ENCODE data around the gene MED22.

Gene MED22

GRCh38 chr9:133357656-133358055, 9.7 kb upstream of the MED22 start:
- DNase-seq (no peak), ATAC-seq (replicated peaks) (no peak)
- peak overlapping the region in 1 of 2 donors; percentile 86 for H3K27ac Mint-ChIP-seq
- H3K27me3 Mint-ChIP-seq, result no peaks in the 10 kb centered on the region
- H3K4me1 Mint-ChIP-seq (ENCODE audit: low read depth in 2 of 2), result peaks cover 36 to 41% of the 10 kb centered on the region in 2 donors
- no peaks in the 10 kb centered on the region for H3K9me3 Mint-ChIP-seq
- H3K36me3 Mint-ChIP-seq (ENCODE audit: insufficient read depth), result peaks cover 81% of the 10 kb centered on the region
- H3K4me3 Mint-ChIP-seq, result peak overlapping the region; percentile 86 to 87

GRCh38 chr9:133356391-133357091, 8.6 kb upstream of the MED22 start, which contains the start of the genes SURF1 and SURF2:
Gene SURF1 (minus strand): TSS chr9:133356487. CDS start chr9:133356453, 34 bp downstream.
Gene SURF2 (plus strand): TSS chr9:133356550. CDS start chr9:133356593, 43 bp downstream.
- ATAC-seq (replicated peaks) (peak; percentile 94), DNase-seq (peak; percentile 84 to 87 (median 85))
- Mint-ChIP-seq H3K27me3 (no peaks in the 10 kb centered on the region), H3K4me3 (peak within 1 kb of the TSS; percentile 86 to 87), H3K27ac (peak within 1 kb of the TSS; percentile 86), H3K4me1 (ENCODE audit: low read depth in 2 of 2) (peaks cover 31 to 38% of the 10 kb centered on the region in 2 donors), H3K36me3 (ENCODE audit: insufficient read depth) (peaks cover 81% of the 10 kb centered on the region), H3K9me3 (no peaks in the 10 kb centered on the region)

DNA sequence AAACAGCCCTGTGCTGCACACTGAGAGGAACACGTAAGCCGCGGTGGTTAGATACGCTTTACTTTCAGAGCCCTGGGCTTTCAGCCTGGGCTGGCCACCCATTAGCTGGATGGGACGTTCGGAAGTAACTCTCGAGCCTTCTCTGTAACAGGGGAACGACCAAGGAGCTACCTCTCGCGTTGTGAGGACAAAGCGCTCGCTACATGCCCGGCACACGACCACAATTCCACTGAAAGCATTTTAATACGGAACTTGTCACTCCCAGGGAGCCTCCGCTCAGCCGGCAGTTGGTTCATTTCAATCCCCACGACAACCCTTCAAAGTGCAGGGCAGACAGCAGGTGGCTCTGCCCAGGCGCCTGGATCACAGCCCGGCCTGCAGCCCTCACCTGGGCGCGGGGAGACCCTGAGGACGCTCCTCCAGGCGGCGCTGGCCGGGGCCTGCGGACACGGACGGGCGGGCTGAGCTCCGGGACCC, 8.0 kb upstream of the MED22 start:
- no peaks in the 10 kb centered on the region for H3K9me3 Mint-ChIP-seq
- H3K27ac Mint-ChIP-seq, result peak overlapping the region; percentile 86
- no peak for DNase-seq
- H3K4me1 Mint-ChIP-seq (ENCODE audit: low read depth in 2 of 2), result peaks cover 31 to 34% of the 10 kb centered on the region in 2 donors
- H3K27me3 Mint-ChIP-seq, result no peaks in the 10 kb centered on the region
- peak; percentile 34 for ATAC-seq (replicated peaks)
- peak overlapping the region; percentile 86 to 87 for H3K4me3 Mint-ChIP-seq
- peaks cover 81% of the 10 kb centered on the region for H3K36me3 Mint-ChIP-seq (ENCODE audit: insufficient read depth)

DNA sequence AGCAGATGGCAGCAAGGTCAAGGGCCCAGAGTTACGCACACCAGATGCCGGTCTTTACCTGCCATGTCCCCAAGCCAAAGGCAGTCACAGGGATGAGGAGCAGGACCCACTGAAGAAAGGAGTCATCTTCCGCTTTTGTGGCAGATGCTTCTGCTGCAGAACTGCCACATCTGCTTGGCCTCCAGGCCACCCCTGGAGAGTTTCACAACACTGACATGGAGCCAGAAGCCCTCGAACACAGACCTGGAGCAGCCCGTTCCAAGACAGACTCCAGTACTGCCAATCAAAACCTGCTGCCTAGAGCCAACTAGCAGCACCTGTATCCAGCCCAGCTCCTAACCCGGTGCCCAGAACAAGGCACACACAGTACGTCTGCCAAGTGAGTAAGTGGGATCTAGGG, 6.8 kb upstream of the MED22 start:
- ATAC-seq (replicated peaks) (no peak), DNase-seq (no peak)
- Mint-ChIP-seq H3K4me3 (peak overlapping the region; percentile 86 to 87), H3K27ac (peak overlapping the region in 1 of 2 donors; percentile 86), H3K9me3 (no peaks in the 10 kb centered on the region), H3K4me1 (ENCODE audit: low read depth in 2 of 2) (peaks cover 30% of the 10 kb centered on the region in 2 donors), H3K36me3 (ENCODE audit: insufficient read depth) (peaks cover 81% of the 10 kb centered on the region), H3K27me3 (no peaks in the 10 kb centered on the region)

DNA sequence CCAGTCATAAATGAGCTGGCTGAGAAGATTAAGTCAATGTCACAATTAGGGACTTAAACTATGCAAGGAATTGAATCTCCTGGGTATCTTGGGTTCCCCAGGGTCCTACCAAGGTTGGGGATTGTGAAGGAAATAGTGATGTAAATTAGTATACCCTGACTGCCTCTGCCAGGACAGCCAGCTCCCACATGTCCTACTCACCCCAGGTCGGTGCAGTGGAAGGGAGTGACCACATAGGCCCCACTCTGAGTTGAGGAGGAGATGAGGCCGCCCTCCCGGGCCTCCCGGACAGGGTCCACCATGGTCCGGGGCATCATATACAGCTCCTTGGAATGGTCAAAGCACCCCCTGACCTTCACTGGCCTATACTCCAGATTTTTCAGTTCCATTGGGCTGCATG, 5.6 kb upstream of the MED22 start:
- DNase-seq, result no peak
- peaks cover 81% of the 10 kb centered on the region for H3K36me3 Mint-ChIP-seq (ENCODE audit: insufficient read depth)
- no peaks in the 10 kb centered on the region for H3K9me3 Mint-ChIP-seq
- no peaks in the 10 kb centered on the region for H3K27me3 Mint-ChIP-seq
- no peak for ATAC-seq (replicated peaks)
- H3K27ac Mint-ChIP-seq, result peak overlapping the region in 1 of 2 donors; percentile 79
- peaks cover 32 to 34% of the 10 kb centered on the region in 2 donors for H3K4me1 Mint-ChIP-seq (ENCODE audit: low read depth in 2 of 2)
- no peak overlapping the region for H3K4me3 Mint-ChIP-seq

GRCh38 chr9:133352635-133353340, 4.9 kb upstream of the MED22 start:
- peaks cover 29 to 32% of the 10 kb centered on the region in 2 donors for H3K4me1 Mint-ChIP-seq (ENCODE audit: low read depth in 2 of 2)
- ATAC-seq (replicated peaks) (no peak), DNase-seq (no peak)
- H3K4me3 Mint-ChIP-seq, result peak overlapping the region in 1 of 2 donors; percentile 36
- H3K36me3 Mint-ChIP-seq (ENCODE audit: insufficient read depth), result peaks cover 83% of the 10 kb centered on the region
- H3K27ac Mint-ChIP-seq, result peak overlapping the region in 1 of 2 donors; percentile 79
- H3K27me3 Mint-ChIP-seq, result no peaks in the 10 kb centered on the region
- H3K9me3 Mint-ChIP-seq, result no peaks in the 10 kb centered on the region

GRCh38 chr9:133351908-133352634, 4.1 kb upstream of the MED22 start:
- Mint-ChIP-seq H3K9me3 (no peaks in the 10 kb centered on the region), H3K27me3 (no peaks in the 10 kb centered on the region), H3K36me3 (ENCODE audit: insufficient read depth) (peaks cover 82% of the 10 kb centered on the region), H3K4me3 (no peak overlapping the region), H3K27ac (no peak overlapping the region), H3K4me1 (ENCODE audit: low read depth in 2 of 2) (peaks cover 23 to 28% of the 10 kb centered on the region in 2 donors)
- ATAC-seq (replicated peaks) (no peak), DNase-seq (no peak)

GRCh38 chr9:133351526-133351907, 3.6 kb upstream of the MED22 start:
- H3K36me3 Mint-ChIP-seq (ENCODE audit: insufficient read depth), result peaks cover 79% of the 10 kb centered on the region
- DNase-seq (no peak), ATAC-seq (replicated peaks) (no peak)
- no peak overlapping the region for H3K27ac Mint-ChIP-seq
- peaks cover 27 to 30% of the 10 kb centered on the region in 2 donors for H3K4me1 Mint-ChIP-seq (ENCODE audit: low read depth in 2 of 2)
- no peaks in the 10 kb centered on the region for H3K9me3 Mint-ChIP-seq
- no peak overlapping the region for H3K4me3 Mint-ChIP-seq
- H3K27me3 Mint-ChIP-seq, result no peaks in the 10 kb centered on the region

DNA sequence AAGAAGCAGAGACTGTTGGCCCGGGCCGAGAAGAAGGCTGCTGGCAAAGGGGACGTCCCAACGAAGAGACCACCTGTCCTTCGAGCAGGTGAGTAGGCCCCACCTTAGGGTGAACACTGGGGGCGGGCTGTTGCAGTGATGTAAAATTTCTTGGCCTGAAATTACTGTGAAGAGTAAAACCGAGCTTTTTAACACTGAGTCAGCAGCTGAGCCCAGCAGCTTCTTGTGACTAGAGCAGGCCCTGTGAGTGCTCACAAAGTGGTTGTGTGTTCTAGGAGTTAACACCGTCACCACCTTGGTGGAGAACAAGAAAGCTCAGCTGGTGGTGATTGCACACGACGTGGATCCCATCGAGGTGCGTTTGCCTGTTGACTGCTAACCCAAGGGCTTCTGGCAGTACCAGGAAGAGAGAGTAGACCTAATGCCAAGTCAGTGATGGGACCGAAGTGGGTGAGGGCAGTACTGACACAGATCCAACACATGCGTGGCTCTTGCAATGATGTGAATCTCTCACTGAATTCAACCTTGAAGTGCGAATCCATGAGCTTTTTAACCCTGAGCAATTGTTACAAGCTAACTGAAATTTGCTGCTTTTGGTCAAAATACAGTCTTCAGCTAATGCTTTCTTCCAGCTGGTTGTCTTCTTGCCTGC, 2.2 kb upstream of the MED22 start:
- Mint-ChIP-seq H3K4me3 (peak overlapping the region in 1 of 2 donors; percentile 99), H3K27ac (peak overlapping the region; percentile 98 to 99), H3K9me3 (no peaks in the 10 kb centered on the region), H3K36me3 (ENCODE audit: insufficient read depth) (peaks cover 81% of the 10 kb centered on the region), H3K27me3 (no peaks in the 10 kb centered on the region), H3K4me1 (ENCODE audit: low read depth in 2 of 2) (peaks cover 34 to 36% of the 10 kb centered on the region in 2 donors)
- DNase-seq (no peak), ATAC-seq (replicated peaks) (no peak)

GRCh38 chr9:133348718-133349573, 1.0 kb upstream of the MED22 start:
- no peaks in the 10 kb centered on the region for H3K9me3 Mint-ChIP-seq
- DNase-seq (no peak), ATAC-seq (replicated peaks) (no peak)
- peak overlapping the region; percentile 92 to 99 for H3K4me3 Mint-ChIP-seq
- H3K27ac Mint-ChIP-seq, result peak overlapping the region; percentile 98 to 99
- H3K36me3 Mint-ChIP-seq (ENCODE audit: insufficient read depth), result peaks cover 76% of the 10 kb centered on the region
- H3K4me1 Mint-ChIP-seq (ENCODE audit: low read depth in 2 of 2), result peaks cover 34 to 36% of the 10 kb centered on the region in 2 donors
- no peaks in the 10 kb centered on the region for H3K27me3 Mint-ChIP-seq

DNA sequence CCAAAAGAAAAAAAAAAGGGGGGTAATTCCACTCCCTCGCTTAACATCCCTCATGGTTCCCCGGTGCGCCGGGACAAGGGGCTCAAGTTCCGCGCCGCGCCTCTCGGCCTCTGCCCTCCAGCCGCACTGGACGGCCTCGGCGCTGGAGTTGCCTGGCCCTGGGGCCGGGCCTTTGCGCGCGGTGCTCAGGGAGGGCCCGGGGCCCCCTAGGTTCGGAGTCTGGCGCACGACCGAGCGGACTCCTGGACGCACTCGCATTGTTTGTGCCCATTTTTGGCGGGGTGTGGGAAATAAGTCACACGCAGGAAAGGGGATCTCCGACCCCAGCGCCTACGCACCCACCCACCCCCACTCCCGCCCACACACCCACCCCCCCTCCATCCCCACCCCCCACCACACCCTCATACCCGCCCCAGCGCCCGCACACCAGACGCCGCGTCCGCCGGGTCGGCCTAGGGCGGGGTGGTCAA, 381 bp downstream of the MED22 start:
- Mint-ChIP-seq H3K4me3 (peak overlapping the region; percentile 92 to 99), H3K4me1 (ENCODE audit: low read depth in 2 of 2) (peaks cover 28 to 31% of the 10 kb centered on the region in 2 donors), H3K36me3 (ENCODE audit: insufficient read depth) (peaks cover 71% of the 10 kb centered on the region), H3K27ac (peak overlapping the region; percentile 98 to 99), H3K27me3 (no peaks in the 10 kb centered on the region), H3K9me3 (no peaks in the 10 kb centered on the region)
- DNase-seq (peak; percentile 31 to 40 (median 32)), ATAC-seq (replicated peaks) (peak; percentile 53)
